H1 (cell line): Measurements from ENCODE around the gene ABCC10. TPM values are rescaled to one million over a fixed set of nuclear protein-coding genes. Genes with fewer than 3 reads are reported as not detected.

ENCODE experiments used
- CTCF ChIA-PET: fragments of 300-600 bp; sonication (Branson Sonifier 250); formaldehyde crosslinking; loops from one replicate; lab custom pipeline; 2021; ENCODE audit not compliant: partially characterized antibody; lab: Charles Lee
- POLR2A ChIA-PET: fragments of 300-600 bp; sonication (Branson Sonifier 250); formaldehyde crosslinking; loops from one replicate; lab custom pipeline; 2021; ENCODE audit warnings: inconsistent platforms; ENCODE audit not compliant: partially characterized antibody; lab: Charles Lee
- DNase-seq, 2 experiments: peaks; one replicate each; pipeline versions ENCODE4 v3.0.0 to v3.0.0-alpha.2; 2010 to 2022; ENCODE audit warnings: low spot score in 2 of 2, low read depth in 1 of 2, mixed read lengths in 1 of 2
- FAIRE-seq: peaks from 2 replicates; lab custom pipeline; 2011; peaks lifted over from hg19 to GRCh38; lab: Jason Lieb, UNC
- H2AFZ ChIP-seq: 2 replicates; pipeline ENCODE4 v1.8.1; 2012; ENCODE audit warnings: low read length, inconsistent platforms
- H2AK5ac ChIP-seq: 2 replicates; pipeline ENCODE4 v1.6.1; 2013; ENCODE audit warnings: low read depth, low read length
- H2BK120ac ChIP-seq: replicated peaks from 2 replicates; pipeline ENCODE3; 2013; ENCODE audit warnings: low read depth, low read length, inconsistent platforms
- H2BK12ac ChIP-seq: 2 replicates; pipeline ENCODE4 v1.6.1; 2013; ENCODE audit warnings: low read depth, low read length
- H2BK15ac ChIP-seq: 2 replicates; pipeline ENCODE4 v1.6.1; 2013; ENCODE audit warnings: low read length
- H2BK20ac ChIP-seq: 2 replicates; pipeline ENCODE4 v1.6.1; 2013; ENCODE audit warnings: low read length
- H2BK5ac ChIP-seq: 2 replicates; pipeline ENCODE4 v1.6.1; 2013; ENCODE audit warnings: low read depth, low read length
- H3K14ac ChIP-seq: 2 replicates; pipeline ENCODE4 v1.6.1; 2013; ENCODE audit warnings: inconsistent platforms; ENCODE audit not compliant: insufficient read length
- H3K18ac ChIP-seq: 2 replicates; pipeline ENCODE4 v1.6.1; 2013; ENCODE audit warnings: low read length; ENCODE audit errors: extremely low read depth
- H3K23ac ChIP-seq: 2 replicates; pipeline ENCODE4 v1.6.1; 2013; ENCODE audit warnings: inconsistent platforms; ENCODE audit not compliant: insufficient read length
- H3K23me2 ChIP-seq: 2 replicates; pipeline ENCODE4 v1.6.1; 2013; ENCODE audit warnings: low read depth, low read length
- H3K27ac ChIP-seq: 2 replicates; pipeline ENCODE4 v1.6.1; 2011; ENCODE audit warnings: low read depth, low read length, inconsistent platforms
- H3K27me3 ChIP-seq, 4 experiments: replicated peaks in 1 of 4; 1 replicate in 1 of 4; 2 replicates in 3 of 4; pipeline versions ENCODE4 v1.6.1 to v1.8.1; 2011 to 2013; ENCODE audit warnings: low read length in 3 of 4, mild to moderate bottlenecking in 3 of 4, inconsistent platforms in 2 of 4, mixed read lengths in 2 of 4, moderate library complexity in 1 of 4; ENCODE audit not compliant: control insufficient read depth in 3 of 4, insufficient read depth in 3 of 4; ENCODE audit errors: extremely low read depth in 1 of 4
- H3K36me3 ChIP-seq, 4 experiments: 2 replicates each; pipeline versions ENCODE4 v1.6.1 to v1.8.1; 2011 to 2013; ENCODE audit warnings: mild to moderate bottlenecking in 4 of 4, low read length in 3 of 4, moderate library complexity in 2 of 4, control low read depth in 1 of 4, inconsistent platforms in 1 of 4; ENCODE audit not compliant: insufficient read depth in 4 of 4, control insufficient read depth in 2 of 4
- H3K4ac ChIP-seq: replicated peaks from 2 replicates; pipeline ENCODE3; 2013; ENCODE audit warnings: low read length, low read depth, mixed read lengths, inconsistent platforms; ENCODE audit not compliant: insufficient read length
- H3K4me1 ChIP-seq, 4 experiments: replicated peaks in 1 of 4; 1 replicate in 1 of 4; 2 replicates in 3 of 4; pipeline versions ENCODE4 v1.6.1 to v1.8.1; 2011 to 2013; ENCODE audit warnings: low read length in 3 of 4, inconsistent platforms in 2 of 4, mixed read lengths in 1 of 4; ENCODE audit not compliant: insufficient read depth in 4 of 4, control insufficient read depth in 3 of 4
- H3K4me2 ChIP-seq, 2 experiments: 2 replicates each; pipeline versions ENCODE4 v1.6.1 to v1.8.1; 2011 to 2013; ENCODE audit warnings: low read depth in 2 of 2, low read length in 2 of 2, control low read depth in 1 of 2, inconsistent platforms in 1 of 2, mild to moderate bottlenecking in 1 of 2; ENCODE audit not compliant: insufficient read depth in 1 of 2
- H3K4me3 ChIP-seq, 4 experiments: fragments of 200-600, 300-600 bp in 1 of 4; sonication (generic), shearing (Covaris generic), sonication (Bioruptor Twin) in 1 of 4; 2 replicates each; pipeline versions ENCODE4 v1.5.1 to v1.8.1; 2011 to 2016; ENCODE audit warnings: low read length in 4 of 4, low read depth in 3 of 4, control low read depth in 2 of 4, inconsistent platforms in 2 of 4, mild to moderate bottlenecking in 2 of 4, mixed read lengths in 1 of 4, moderate library complexity in 1 of 4; ENCODE audit not compliant: insufficient read depth in 2 of 4; ENCODE audit errors: extremely low read depth in 1 of 4
- H3K56ac ChIP-seq: replicated peaks from 2 replicates; pipeline ENCODE3; 2013; ENCODE audit warnings: low read depth, mild to moderate bottlenecking, mixed read lengths, low read length, inconsistent platforms; ENCODE audit not compliant: insufficient read length
- H3K79me1 ChIP-seq: 2 replicates; pipeline ENCODE4 v1.6.1; 2013; ENCODE audit warnings: low read depth, low read length, control low read depth
- H3K79me2 ChIP-seq, 2 experiments: 2 replicates each; pipeline versions ENCODE4 v1.6.1 to v1.8.1; 2012 to 2013; ENCODE audit warnings: low read length in 2 of 2, mild to moderate bottlenecking in 2 of 2, inconsistent platforms in 1 of 2; ENCODE audit not compliant: insufficient read depth in 2 of 2, control insufficient read depth in 1 of 2
- H3K9ac ChIP-seq, 4 experiments: replicated peaks in 1 of 4; 1 replicate in 1 of 4; 2 replicates in 3 of 4; pipeline versions ENCODE4 v1.6.1 to v1.8.1; 2011 to 2013; ENCODE audit warnings: low read depth in 3 of 4, low read length in 3 of 4, control low read depth in 2 of 4, mild to moderate bottlenecking in 2 of 4, moderate library complexity in 2 of 4, inconsistent platforms in 1 of 4; ENCODE audit errors: extremely low read depth in 1 of 4
- H3K9me3 ChIP-seq, 2 experiments: 2 replicates each; pipeline versions ENCODE4 v1.6.1 to v1.8.1; 2012 to 2013; ENCODE audit warnings: mild to moderate bottlenecking in 2 of 2, moderate library complexity in 2 of 2, control low read depth in 1 of 2, inconsistent platforms in 1 of 2, low read depth in 1 of 2, low read length in 1 of 2, mixed read lengths in 1 of 2; ENCODE audit not compliant: insufficient read depth in 2 of 2
- H4K20me1 ChIP-seq, 2 experiments: replicated peaks in 1 of 2; 2 replicates each; pipeline versions ENCODE3 to v1.8.1; 2011 to 2013; ENCODE audit warnings: inconsistent platforms in 2 of 2, low read length in 2 of 2, mild to moderate bottlenecking in 1 of 2; ENCODE audit not compliant: insufficient read depth in 2 of 2, control insufficient read depth in 1 of 2
- H4K5ac ChIP-seq: 2 replicates; pipeline ENCODE4 v1.6.1; 2013; ENCODE audit warnings: low read length, low read depth, mixed read lengths, inconsistent platforms; ENCODE audit not compliant: insufficient read length
- H4K8ac ChIP-seq: 2 replicates; pipeline ENCODE4 v1.8.0; 2013; ENCODE audit warnings: mild to moderate bottlenecking, moderate library complexity, low read length, inconsistent platforms; ENCODE audit not compliant: insufficient read depth; ENCODE audit errors: extremely low read depth
- H4K91ac ChIP-seq: replicated peaks from 2 replicates; pipeline ENCODE3; 2013; ENCODE audit warnings: low read length, mixed read lengths, inconsistent platforms; ENCODE audit not compliant: insufficient read length
- BCL11A ChIP-seq, 2 experiments: IDR thresholded peaks; one replicate each; pipeline ENCODE4 v1.6.1; 2011; ENCODE audit warnings: low read depth in 2 of 2, low read length in 2 of 2, mild to moderate bottlenecking in 2 of 2
- BRCA1 ChIP-seq: IDR thresholded peaks from 2 replicates; pipeline ENCODE4 v1.6.1; 2012; ENCODE audit warnings: low read depth, low read length, improper control_type of control experiment
- CBX8 ChIP-seq: fragments of 300-800, 300-1000 bp; sonication (generic); IDR thresholded peaks from 2 replicates; pipeline ENCODE4 v1.7.1; 2016; ENCODE audit warnings: low read depth, low read length, borderline replicate concordance
- EGR1 ChIP-seq: IDR thresholded peaks from 2 replicates; pipeline ENCODE4 v1.6.1; 2011; ENCODE audit warnings: low read depth, low read length, borderline replicate concordance
- JUND ChIP-seq: IDR thresholded peaks from 2 replicates; pipeline ENCODE4 v1.6.1; 2011; ENCODE audit warnings: mild to moderate bottlenecking, improper control_type of control experiment, low read length
- RAD21 ChIP-seq, 2 experiments: IDR thresholded peaks in 1 of 2; conservative IDR thresholded peaks in 1 of 2; 2 replicates each; pipeline ENCODE4 v1.6.1; 2011; ENCODE audit warnings: low read depth in 2 of 2, low read length in 2 of 2, improper control_type of control experiment in 1 of 2, inconsistent platforms in 1 of 2, mild to moderate bottlenecking in 1 of 2, moderate library complexity in 1 of 2
- RNF2 ChIP-seq: fragments of 200-900, 300-1000 bp; sonication (generic); IDR thresholded peaks from 2 replicates; pipeline ENCODE4 v1.7.1; 2016; ENCODE audit warnings: borderline replicate concordance, low read depth, mild to moderate bottlenecking, antibody characterized with exemption, low read length; ENCODE audit not compliant: poor library complexity, severe bottlenecking; ENCODE audit errors: missing control alignments
- SIX5 ChIP-seq: IDR thresholded peaks from 2 replicates; pipeline ENCODE4 v1.6.1; 2011; ENCODE audit warnings: mild to moderate bottlenecking, low read depth, low read length
- SRF ChIP-seq: IDR thresholded peaks from 2 replicates; pipeline ENCODE4 v1.6.1; 2011; ENCODE audit warnings: mild to moderate bottlenecking, low read depth, low read length, moderate library complexity
- SUZ12 ChIP-seq: fragments of 200-600 bp; sonication (generic); IDR thresholded peaks from 2 replicates; pipeline ENCODE4 v1.6.1; 2012; ENCODE audit warnings: mild to moderate bottlenecking, inconsistent platforms, low read length, moderate library complexity, mixed read lengths
- YY1 ChIP-seq: IDR thresholded peaks from 2 replicates; pipeline ENCODE4 v1.6.1; 2011; ENCODE audit warnings: low read depth, mild to moderate bottlenecking, low read length
- ZNF274 ChIP-seq: IDR thresholded peaks from 2 replicates; pipeline ENCODE4 v1.7.0; 2012; ENCODE audit warnings: low read length, borderline replicate concordance; ENCODE audit errors: extremely low read depth
- WGBS, 2 experiments: shearing (Covaris generic) in 1 of 2; methylation state at CpG; one replicate each; pipeline versions ENCODE4 v1.1.6 to v1.1.7; 2013 to 2015; ENCODE audit warnings: low lambda C conversion rate in 2 of 2, mixed read lengths in 2 of 2, inconsistent platforms in 1 of 2, low coverage in 1 of 2, missing lambda C conversion rate in 1 of 2; ENCODE audit not compliant: insufficient replicate concordance in 2 of 2, insufficient coverage in 1 of 2, insufficient read length in 1 of 2; ENCODE audit errors: extremely low coverage in 1 of 2, missing lambda C conversion rate in 1 of 2; 5-methylcytosine and 5-hydroxymethylcytosine counted together
- polyA plus RNA-seq, 7 experiments: library from polyadenylated mRNA; depleted of rRNA in 3 of 7; stranded (reverse) in 5 of 7; unstranded in 2 of 7; fragments of >200 nt in 5 of 7; fragments of 200-250 nt in 2 of 7; gene quantifications; 1 replicate in 5 of 7; 2 replicates in 1 of 7; 4 replicates in 1 of 7; pipeline versions ENCODE4 v1.2.1 to v1.2.3, GENCODE V29; 2011 to 2013; ENCODE audit warnings: missing spikeins in 2 of 7, mixed read lengths in 2 of 7
- total RNA-seq: library from RNA; stranded (reverse); fragmentation: NEBNext Ultra II Directional; extraction: Animal tissue kit (Norgen Biotek cat#: 25700); gene quantifications from 2 replicates; pipeline ENCODE4 v1.2.1, GENCODE V29; 2021
- TF ChIP-seq, protein P1 (sequence below): IDR thresholded peaks from 2 replicates; pipeline ENCODE4 v1.6.1; 2011; ENCODE audit warnings: low read length, improper control_type of control experiment

Gene ABCC10
- total and polyA plus RNA-seq, 2 of the 8 experiments (the other 6 are each of a cell fraction or from before 2014, with no cell fraction given) = 15.5 to 24.6 TPM

GRCh38 chr6:43461936-43462335 lies 34.6 kb downstream of the ABCC10 start:
- no peak for DNase-seq
- POLR2A ChIA-PET = interaction anchor here (1.0 to 1.4 kb wide), 2 partner anchors 16 to 39 kb away, joined by 3 read pairs; no protein-coding TSS in a partner anchor
- H4K5ac ChIP-seq = no peak overlapping the region
- no peak overlapping the region for H2BK20ac ChIP-seq
- no peak overlapping the region for H3K27ac ChIP-seq
- CTCF ChIA-PET = interaction anchor here (1.5 to 21.2 kb wide), 2 partner anchors 33 to 683 kb away, joined by 5 to 495 read pairs; partner anchors contain the start of gene LRRC73
- H2BK5ac ChIP-seq = no peak overlapping the region
- no peaks in the 10 kb centered on the region for H3K4me1 ChIP-seq
- H3K18ac ChIP-seq = no peak overlapping the region
- peaks cover 0 to 2% (median 1%) of the 10 kb centered on the region in 4 experiments; a peak in 4 of 7 replicates for H3K27me3 ChIP-seq
- no peak overlapping the region for H3K23ac ChIP-seq
- FAIRE-seq = no peak
- WGBS, 2 experiments = 76% methylated on average over 5 of the region's 5 CpGs; no CpG with 5 or more reads in 1 of the 2 experiments
- peaks cover 3% of the 10 kb centered on the region; the same call in 1 of the 2 replicates for H3K23me2 ChIP-seq
- no peak overlapping the region for H2AFZ ChIP-seq
- no peak overlapping the region for H3K4me2 ChIP-seq
- no peaks in the 10 kb centered on the region for H3K36me3 ChIP-seq
- H3K14ac ChIP-seq = no peak overlapping the region
- H2BK120ac ChIP-seq = no peak overlapping the region
- no peak overlapping the region for H3K9ac ChIP-seq
- H4K8ac ChIP-seq = no peak overlapping the region
- H3K4me3 ChIP-seq = no peak overlapping the region
- H3K56ac ChIP-seq = no peak overlapping the region
- H2BK15ac ChIP-seq = no peak overlapping the region
- H4K20me1 ChIP-seq = no peaks in the 10 kb centered on the region
- no peak overlapping the region for H2BK12ac ChIP-seq
- H3K4ac ChIP-seq = no peak overlapping the region
- no peak overlapping the region for H2AK5ac ChIP-seq
- no peaks in the 10 kb centered on the region for H3K79me2 ChIP-seq
- no peak overlapping the region for H4K91ac ChIP-seq
- H3K79me1 ChIP-seq = no peaks in the 10 kb centered on the region
- no peaks in the 10 kb centered on the region for H3K9me3 ChIP-seq
- TF ChIP-seq RAD21 (IDR thresholded peaks at IDR 0.05 in 1 of 2, conservative IDR thresholded peaks at IDR 0.05 in 1 of 2; ENCODE audit: low read depth in 2 of 2, low read length in 2 of 2) = no peak
- TF ChIP-seq YY1 = no peak
- TF ChIP-seq CBX8 = no peak
- TF ChIP-seq BCL11A (IDR thresholded peaks at IDR 0.05; ENCODE audit: low read depth in 2 of 2, low read length in 2 of 2) = no peak
- TF ChIP-seq EGR1 = no peak
- no peak for TF ChIP-seq SUZ12
- no peak for TF ChIP-seq ZNF274
- no peak for TF ChIP-seq SRF
- no peak for TF ChIP-seq JUND
- TF ChIP-seq RNF2 = no peak
- TF ChIP-seq, protein P1, sequence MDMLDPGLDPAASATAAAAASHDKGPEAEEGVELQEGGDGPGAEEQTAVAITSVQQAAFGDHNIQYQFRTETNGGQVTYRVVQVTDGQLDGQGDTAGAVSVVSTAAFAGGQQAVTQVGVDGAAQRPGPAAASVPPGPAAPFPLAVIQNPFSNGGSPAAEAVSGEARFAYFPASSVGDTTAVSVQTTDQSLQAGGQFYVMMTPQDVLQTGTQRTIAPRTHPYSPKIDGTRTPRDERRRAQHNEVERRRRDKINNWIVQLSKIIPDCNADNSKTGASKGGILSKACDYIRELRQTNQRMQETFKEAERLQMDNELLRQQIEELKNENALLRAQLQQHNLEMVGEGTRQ = no peak
- no peak for TF ChIP-seq SIX5
- TF ChIP-seq BRCA1 = no peak
